ENCODE data around the gene TSKU.
A peak's percentile ranks its signal among the peaks of the same experiment; 100 is the strongest.

The TSKU gene

DNA sequence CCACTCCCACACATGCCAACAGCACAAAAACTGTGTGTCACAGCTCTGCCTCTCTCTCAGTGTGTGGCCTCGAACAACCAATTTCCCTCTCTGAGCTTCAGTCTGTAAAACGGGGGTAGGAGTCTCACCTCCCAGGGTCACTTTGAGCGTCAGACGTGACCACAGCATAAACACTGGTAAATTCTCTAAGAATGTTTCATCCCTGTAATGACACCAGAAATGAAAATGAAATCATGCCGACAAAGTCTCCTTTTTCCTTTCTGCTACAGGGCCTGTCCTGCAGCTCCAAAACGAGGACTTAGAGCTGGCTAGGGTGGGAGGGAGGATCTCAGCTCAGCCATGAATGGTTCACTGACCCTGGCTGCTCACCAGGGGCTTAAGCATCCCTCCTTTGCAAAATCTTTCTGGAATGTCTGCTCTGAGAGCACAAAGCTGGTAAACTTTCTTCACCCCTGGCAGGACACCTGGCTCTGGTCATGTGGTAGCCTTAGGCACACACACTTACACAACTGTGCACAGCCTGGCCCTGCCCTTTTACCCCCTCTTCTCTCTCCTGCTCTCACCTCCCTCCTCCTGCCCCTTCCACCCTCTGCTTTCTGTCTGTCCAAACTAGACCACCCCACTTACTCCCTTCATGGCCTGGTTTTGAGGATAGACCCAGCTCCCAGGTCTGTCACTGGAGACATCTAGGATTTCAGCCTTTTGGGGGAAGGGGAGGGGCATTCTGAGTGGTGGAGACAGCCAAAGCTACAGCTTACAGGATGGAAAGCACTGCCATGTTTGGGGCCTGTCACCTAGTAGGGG is 12.3 kb upstream of the TSKU start:
- no peak for DNase-seq

DNA sequence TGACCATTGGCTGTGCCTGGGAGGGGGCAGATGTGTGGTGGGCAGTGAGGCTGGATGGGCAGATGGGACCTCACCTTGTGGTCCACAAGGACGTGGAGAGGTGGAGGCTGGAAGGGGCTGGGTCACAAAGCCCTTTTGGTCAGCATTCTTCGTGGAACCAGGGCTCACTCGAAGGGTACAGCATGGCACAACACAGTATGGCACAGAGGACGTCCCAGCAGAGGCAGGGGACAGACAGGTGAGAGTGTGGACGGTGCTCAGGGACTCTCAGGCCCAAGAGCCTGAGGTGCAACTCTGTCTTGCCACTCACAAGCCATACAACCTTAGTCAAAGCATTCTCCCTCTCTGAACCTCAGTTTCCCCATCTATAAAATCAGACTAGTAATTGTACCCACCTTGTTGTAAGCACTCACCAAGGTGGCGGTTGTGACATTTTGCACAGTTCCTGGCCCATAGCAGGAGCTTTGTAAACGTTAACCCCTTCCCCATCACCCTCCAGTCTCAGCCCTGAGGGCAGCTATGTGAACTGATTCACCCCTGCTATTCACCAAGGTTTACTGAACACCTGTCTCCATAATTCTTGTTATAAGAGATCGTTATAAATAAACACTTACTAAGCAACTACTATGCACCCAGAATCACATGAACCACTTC is 11.6 kb upstream of the TSKU start:
- no peak for DNase-seq

DNA sequence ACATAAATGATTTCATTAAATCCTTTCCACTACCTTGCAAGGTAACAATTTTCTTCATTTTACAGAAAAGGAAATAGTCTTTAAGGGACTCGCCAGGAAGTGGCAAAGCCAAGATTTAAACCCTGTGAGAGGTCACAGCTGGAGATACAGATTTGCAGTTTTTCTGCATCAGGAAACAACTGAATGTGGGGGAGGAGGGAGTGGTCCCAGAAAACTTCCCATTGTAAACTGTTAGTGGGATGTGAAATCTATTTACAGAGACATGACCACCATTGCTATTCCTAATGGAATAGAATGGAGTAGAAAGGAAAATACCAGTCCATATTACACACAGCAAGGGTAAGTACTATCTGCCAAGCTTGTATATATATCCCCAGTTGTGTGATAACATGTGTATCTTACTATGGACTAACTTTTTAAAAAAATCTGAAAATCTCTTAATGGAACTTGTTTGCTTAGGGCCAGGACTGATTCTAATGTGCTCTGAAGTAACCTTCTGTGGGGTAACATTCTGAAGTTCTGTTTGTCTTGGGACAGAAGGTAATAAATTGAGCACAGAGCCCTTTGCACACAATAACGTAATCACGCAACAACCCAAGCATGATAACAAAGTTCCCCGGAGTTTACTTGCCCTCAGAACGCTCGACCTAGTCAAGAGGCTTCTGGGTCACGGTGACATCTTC is 10.9 kb upstream of the TSKU start:
- DNase-seq, result no peak

DNA sequence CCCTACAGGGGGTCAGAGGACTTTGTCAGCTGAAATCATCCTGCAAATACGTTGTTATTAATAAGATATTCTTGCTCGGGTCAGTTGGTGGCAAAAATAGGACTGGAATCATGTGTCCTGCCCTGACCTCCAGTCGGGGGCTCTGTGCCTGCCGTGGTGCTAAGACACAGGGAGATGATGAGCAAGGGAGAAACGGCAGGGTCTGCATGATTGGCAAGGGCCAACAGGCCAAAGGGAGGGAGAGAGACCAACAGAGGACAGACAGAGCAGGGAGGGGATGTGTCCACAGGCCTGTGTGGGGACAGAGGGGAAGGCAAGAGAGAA is 10.4 kb upstream of the TSKU start:
- no peak for DNase-seq

DNA sequence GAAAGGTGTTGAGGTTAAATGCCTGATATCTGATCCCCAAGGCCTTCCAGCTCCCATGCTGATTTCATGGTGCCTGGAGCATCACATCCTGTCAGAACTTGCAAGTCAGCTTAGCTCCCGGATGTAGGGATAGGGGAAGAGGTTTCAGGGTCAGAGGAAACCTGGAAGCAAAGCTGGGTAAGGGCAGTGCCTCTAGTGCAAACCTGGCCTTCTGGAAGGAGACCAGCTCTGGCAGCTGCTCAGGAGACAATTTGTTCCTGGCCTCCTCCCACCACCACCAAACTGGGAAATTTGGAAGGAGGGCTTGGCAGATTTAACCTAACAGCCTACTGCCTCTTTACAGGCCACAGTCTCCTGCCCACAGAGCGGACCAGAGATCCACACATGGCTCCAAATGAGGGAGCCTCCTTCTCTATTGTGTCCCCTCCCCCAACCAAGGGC is 9.2 kb upstream of the TSKU start:
- no peak for DNase-seq

DNA sequence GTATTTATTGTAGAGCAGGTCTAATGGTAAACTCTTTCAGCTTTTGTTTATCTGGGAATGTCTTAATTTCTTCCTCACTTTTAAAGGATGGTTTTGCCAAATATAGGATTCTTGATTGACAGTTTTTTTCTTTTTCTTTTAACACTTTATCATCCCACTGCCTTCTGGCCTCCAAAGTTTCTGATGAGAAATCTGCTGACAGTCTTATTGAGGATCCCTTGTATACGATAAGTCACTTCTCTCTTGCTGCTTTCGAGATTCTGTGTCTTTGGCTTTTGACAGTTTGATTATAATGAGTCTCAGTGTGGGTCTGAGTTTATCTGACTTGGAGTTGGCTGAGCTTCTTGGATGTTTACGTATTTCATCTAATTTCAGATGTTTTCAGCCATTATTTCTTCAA is 6.7 kb upstream of the TSKU start:
- no peak for DNase-seq

DNA sequence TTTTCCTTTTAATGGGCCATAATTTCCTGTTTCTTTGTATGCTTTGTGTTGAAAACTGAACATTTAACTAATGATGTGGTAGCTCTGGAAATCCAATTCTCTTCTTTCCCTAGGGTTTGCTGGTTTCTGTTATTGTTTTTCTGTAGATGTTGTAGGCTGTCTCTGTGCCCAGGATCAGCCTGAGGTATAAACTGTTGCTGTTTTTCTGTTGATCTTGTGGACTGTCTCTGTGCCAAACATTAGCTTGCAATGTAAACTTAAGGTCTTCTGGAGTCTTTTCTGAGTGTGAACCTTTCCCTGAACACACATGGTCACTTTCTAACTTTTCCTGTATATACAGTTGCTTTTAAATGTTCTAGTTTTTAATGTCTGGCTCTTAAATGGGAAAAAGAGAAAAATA is 5.9 kb upstream of the TSKU start:
- DNase-seq, result no peak

DNA sequence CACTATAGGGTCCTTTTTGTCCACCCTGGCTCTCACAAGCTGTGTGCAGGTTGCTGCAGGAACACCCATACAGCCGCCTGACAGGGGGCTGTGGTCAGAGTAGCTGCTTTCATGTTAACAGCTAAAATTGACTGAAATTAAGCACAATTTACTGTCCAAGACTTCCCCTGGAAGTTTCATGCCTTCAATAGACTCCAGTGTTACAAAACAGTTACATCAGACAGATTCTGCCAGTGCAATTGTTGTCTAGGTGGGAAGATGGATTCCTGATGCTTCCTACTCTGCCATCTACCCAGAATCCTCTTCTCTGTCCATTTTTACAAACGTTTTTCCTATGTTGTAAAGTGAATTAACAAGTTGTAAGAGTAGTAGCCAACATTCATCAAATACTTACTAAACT is 5.3 kb upstream of the TSKU start:
- DNase-seq, result no peak

DNA sequence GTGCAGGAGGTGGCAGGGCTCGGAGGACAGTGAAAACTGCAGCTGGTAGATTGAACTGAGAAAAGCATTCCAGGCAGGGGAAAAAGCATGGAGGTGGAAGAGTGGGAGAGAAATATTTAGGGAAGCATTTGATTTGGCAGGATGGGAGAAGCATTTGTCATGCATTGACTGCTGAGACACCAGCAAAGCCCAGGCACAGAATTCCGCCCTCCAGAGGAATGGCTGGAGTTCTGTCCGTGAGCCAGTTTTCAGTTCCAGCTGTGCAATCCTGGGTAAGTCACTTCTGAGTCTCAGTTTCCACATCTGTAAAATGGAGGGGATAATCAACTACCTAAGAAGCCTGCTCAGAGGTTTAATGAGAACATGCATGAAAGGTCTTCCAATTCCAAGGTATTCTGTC is 4.3 kb upstream of the TSKU start:
- no peak for DNase-seq

DNA sequence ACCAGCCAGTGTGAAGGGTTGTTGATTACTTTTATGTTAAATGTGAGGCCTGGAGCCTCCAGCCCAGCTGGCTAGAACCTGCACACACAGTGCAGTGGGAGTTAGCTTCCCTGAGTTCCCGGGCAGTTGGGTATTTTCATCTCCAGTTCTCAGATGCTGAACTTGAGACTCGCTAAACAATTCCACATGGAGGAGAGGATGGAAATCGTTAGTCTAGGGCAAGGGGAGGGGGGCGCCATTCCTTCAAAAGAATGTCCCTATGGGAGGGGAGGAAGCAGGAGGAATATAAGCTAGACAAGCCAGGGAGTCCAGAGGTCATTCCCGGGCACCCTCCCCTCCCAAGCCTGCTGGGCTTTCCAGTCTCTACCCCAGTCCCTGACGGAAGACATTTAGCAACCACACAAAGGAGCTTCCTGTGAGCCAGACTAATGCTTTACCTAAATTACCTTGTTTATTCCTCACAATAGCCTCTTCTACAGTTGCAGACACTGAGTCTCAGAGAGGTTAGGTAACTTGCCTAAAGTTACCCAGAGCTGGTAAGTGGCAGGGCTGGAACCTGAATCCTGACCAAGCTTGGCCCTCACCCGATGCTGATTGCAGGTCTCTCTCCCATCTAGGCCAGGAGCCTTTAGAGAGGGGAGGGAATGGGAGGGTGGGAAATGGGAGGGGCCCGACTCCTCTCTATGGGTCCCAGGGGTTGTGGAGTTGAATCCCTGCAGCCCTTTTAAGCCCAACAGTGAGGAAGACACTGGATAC is 1.9 kb upstream of the TSKU start:
- no peak for DNase-seq

DNA sequence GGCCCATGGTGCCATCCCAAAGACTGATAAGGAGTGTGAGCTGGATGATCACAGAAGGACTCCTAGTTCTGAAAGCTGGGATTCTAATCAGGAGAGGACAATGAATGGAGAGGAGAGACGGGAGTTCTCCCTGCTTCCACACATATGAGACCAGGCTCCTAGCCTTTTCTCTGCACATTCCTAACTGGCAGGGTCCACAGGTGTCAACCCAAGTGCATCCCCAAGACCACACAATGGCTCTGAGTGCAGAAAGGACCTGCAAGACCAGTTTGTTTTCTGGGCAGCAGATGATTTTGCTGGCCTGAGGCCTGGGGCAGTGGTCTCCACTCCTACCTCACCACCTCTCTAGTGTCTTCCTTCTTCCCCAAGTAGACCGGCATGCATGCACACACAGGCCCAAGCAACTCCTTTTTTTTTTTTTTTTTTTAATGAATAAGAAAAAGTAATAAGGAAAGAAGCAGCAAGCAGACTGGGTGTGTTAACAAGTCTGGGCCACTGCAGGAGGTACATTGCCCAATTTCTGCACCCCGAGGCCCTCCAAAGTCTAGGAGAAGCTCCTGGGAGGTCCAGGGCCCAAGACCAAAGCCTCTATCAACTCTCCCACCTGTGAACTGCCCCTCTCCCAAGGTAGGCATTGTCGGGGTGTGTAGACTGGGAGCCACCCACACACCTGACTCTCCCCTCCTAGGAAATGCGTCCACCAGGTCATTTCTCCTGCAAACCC is 1.2 kb upstream of the TSKU start:
- DNase-seq, result no peak

DNA sequence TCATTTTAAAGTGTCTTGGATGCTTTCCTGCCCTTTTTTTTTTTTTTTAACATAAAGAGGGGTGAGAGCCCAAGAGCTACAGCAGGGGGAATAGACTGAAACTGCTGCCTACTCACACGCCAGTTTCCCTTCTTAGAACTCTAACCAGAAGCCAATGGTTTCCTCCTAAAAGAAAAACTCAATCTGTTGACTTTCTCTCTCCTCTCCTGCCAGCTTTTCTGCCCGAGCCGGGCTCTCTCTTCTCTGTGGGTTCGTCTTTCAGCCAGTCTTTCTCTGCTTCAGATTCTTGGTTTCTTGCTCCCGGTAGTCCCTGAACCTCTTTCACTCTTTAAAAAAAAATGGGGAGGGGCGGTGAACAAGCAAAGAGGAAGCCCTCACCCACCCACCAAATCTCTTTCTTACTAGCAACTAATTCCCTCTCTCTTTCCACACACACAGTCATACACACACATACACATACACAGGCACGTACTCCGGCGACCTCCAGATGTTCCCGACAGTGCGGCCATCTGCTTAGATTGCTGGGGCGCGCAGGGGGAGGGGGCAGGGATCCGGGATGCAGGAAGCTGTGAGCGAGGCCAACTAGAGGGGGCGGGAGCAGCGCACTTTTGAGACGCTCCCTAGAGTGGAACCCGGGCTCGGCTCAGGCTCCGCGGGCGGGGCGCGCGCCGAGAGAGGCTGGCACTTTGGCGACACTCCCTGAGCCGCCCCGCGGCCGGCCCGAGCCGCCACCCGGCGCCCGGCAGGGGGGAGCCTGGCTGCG is 444 bp upstream of the TSKU start:
- peak; percentile 80 for DNase-seq

DNA sequence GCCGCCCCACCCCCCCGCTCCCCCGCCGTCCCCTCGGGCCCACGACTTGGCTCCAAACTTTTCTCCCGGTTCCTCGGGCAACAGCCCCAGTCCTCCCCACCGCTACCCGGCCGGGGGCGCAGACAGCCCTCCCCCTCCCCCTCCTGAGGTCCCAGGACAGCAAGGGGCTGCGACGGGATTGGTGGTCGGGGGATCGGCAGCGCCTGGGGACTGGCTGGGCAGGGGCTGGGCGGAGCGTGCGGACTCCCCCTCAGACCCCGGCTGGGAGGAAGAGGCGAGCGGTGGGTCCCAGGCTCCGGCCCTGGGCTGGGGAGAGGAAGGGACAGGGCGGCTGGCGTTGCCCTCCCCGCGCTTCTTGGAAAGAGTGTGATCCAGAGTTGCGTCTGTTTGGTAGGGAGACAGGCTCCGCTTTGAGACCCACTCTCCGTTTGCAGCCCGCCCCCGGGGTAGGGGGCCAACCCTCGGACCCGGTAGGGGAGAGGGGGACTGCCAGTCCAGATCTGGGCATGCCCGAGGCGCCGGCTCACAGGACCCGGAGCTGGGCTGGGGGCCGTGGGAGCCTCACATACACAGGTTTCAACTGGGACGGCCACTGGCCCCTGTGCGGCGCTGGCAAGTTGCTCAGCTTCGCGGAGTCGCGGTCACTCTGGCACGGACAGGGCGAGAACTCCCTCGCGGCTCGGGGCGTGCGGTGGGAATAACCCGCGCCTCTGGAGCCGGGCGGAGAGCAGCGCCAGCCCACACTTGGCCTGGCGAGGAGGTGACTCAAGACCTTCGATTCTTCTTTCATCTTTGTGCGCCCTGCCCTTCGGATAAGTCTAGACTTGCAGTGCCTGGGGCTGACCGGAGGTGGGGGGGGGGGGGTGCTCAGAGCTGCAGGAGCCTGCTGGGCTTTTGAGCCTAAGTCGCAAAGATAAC is 999 bp downstream of the TSKU start:
- DNase-seq, result peak; percentile 25

DNA sequence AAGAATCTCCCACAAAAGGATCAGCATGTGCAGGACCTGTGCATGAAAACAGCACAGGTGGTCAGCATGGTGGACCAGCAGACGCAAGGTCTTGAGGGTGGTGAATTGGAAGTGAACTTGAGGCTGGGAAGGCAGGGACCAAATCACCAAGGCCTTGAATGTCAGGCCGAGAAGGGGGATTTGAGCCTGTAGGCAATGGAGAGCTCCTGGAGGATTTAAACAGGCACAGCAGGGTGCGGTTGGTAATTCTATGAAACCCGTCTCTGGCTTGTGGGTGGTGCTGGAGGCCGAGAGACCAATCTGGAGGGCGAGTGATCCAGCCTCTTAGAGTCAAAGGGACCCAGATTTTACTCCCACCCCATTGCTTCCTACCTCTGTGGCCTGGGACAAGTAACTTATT is 2.4 kb downstream of the TSKU start:
- DNase-seq, result no peak

DNA sequence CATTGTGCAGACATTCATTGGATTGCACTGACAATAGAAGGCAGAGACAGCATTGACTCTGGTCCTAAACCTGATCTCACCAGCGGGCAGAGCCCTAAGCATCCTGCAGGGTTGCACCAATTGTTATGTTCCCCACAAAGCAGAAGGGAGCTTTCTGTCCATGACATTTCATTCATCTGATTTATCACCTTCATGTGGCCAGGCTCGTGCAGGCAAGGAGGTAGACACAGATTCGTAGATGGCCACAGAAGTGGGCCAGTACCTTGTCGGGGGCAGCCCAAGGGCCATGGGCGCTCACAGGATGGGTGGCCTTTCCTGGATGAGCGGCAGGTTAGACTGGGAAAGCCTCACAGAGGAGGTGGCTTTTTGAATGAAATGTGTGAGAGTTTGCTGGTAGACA is 2.9 kb downstream of the TSKU start:
- DNase-seq, result no peak

DNA sequence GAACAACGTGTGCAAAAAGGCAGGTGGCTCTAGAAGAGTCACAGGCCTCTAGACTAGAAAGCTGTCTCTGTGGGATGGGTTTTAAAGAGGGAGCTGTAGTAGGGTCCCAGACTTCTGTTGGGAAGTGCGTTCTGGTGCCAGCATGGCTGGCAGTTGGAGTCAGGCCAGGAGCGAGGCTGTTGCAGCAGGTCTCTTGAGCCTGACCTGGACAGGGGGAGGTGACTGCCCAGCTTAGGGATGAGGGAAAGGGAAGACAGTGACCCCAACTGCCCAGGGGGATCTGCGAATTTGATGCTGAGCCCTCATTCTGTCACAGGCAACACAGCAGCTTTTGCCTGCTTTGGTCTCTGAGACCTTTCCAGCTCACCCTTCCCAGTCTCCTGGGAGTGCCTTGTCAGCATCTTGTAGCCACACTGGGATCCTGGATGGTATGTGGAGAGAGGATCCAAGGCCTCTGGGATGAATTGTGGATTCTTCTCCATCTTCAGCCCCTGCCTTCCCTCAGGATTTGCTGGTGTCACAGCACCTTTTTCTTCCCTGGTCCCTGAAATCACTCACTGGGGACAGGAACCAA is 3.4 kb downstream of the TSKU start:
- DNase-seq, result no peak

DNA sequence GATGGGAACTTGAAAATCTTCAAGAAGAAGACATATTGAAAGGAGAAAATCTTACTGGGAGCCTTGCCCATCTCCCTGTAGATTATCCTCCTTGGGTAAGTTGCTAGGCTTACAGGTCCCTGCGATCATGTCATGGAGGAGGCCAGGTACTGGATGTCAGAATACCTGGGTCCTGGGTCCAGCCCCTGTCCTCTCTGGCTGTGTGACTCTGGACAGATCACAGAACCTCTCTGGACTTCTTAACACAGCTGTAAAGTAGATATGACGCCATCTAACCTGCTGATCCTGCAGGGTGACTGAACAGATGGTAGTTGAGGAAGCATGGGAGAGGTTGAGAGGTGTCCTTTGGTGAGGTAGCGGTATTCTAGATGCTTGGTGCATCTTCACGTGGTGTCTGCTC is 4.1 kb downstream of the TSKU start:
- DNase-seq, result no peak

DNA sequence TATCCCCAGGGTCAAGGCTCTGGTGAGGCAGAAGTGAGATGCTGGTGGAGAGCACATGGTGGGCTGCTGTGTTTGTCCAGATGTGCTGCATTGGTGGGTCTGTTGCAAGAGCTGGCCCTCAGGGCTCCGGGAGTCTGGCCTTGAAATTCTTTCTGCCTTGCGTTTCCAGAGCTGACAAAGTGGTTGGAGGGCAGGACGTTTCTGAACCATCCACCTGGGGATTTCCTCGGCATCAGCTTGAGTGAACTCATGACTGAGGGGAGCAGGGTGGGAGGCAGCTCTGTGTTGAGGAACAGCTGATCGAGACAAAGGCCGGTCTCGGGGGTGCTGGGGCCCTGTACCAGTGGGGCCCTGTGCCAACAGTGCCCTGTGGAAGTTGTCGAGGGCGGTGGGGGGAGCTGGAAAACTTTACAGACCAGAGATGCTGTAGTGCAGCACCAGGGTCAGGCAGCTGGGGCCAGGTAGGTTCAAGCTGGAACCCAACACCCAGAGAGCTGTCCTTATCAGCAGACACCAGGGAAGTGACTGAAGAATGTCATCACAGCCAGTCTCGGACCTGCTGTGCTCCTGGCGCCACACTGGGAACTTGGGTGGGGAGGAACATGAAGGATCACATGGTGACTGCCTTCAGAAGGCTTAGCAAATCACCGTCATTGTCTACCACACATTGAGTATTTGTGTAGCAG is 4.9 kb downstream of the TSKU start:
- DNase-seq, result no peak

DNA sequence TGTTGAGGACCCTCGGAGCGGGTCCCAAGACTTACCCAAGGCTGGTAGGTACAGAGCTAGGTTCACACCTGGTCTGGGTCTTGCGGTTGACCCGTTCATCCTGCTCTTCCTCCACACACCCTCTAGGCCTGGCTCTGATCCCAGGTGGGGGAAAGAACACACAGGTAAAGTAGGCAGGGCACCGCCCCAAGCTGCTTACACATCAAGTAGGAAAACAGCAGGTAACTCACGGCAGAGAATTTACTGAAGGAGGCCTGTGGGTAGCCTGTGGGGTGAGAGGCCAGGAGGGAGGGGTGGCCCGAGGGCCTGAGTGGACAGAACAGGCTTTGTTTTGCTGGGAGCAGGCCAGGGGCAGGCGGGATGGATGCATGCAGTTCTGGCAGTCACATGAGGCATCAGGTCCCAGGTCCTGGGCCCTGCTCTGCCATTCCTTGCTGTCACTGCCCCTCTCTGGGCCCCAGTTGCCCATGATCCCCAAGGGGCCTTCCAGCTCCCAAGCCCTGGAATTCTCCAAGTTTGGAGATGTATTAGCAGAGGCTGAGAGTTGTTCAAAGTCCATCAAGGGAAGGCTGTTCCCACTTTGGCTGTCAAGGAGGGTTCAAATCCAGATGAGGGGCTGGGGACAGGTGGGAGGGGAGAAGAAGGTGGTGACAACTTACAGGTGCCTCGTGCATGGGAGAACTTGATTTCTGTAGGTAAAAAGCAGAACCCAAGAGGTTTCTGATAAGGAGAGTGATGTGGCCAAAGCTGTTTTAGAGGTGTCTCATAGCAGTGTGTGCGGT is 5.7 kb downstream of the TSKU start:
- peak; percentile 36 for DNase-seq

Data from NCI-H510A treated with DMSO at 0.1 percent for 48 hours (cell line).